Measurements from ENCODE around the gene DSC2. TPM values are rescaled to one million over a fixed set of nuclear protein-coding genes. Genes with fewer than 3 reads are reported as not detected.

The DSC2 gene
- total RNA-seq, 1 experiment from 2014 or later = 2.7 TPM

- no peaks in the 10 kb centered on the region for H3K4me1 ChIP-seq (ENCODE audit: control insufficient read depth, insufficient read depth, low read length)
- H3K36me3 ChIP-seq (ENCODE audit: control insufficient read depth, insufficient read depth, low read length) = no peaks in the 10 kb centered on the region
- ATAC-seq (no peak), DNase-seq (ENCODE audit: low read depth, low spot score) (no peak)
- BruUV-seq (replicated peaks) = no TSS peak
- ChIA-PET POLR2A (no interaction called here), CTCF (no interaction called here)
- H3K27me3 ChIP-seq (ENCODE audit: control insufficient read depth, insufficient read depth, low read length) = no peaks in the 10 kb centered on the region
- H3K27ac ChIP-seq (ENCODE audit: low read length) = no peak overlapping the region
- no peak overlapping the region for H3K4me3 ChIP-seq (ENCODE audit: low read depth in 2 of 2, low read length in 2 of 2)
- H3K9me3 ChIP-seq (ENCODE audit: control insufficient read depth, insufficient read depth, low read depth, low read length) = no peaks in the 10 kb centered on the region
- TF ChIP-seq SIN3A (IDR thresholded peaks at IDR 0.05; ENCODE audit: borderline replicate concordance, insufficient read depth, low read depth, low read length) (no peak), POLR2AphosphoS5 (IDR thresholded peaks at IDR 0.05; ENCODE audit: low read depth, low read length) (no peak), TCF7L2 (IDR thresholded peaks at IDR 0.05; ENCODE audit: low read depth, low read length) (no peak)
- TF ChIP-seq, protein P1, sequence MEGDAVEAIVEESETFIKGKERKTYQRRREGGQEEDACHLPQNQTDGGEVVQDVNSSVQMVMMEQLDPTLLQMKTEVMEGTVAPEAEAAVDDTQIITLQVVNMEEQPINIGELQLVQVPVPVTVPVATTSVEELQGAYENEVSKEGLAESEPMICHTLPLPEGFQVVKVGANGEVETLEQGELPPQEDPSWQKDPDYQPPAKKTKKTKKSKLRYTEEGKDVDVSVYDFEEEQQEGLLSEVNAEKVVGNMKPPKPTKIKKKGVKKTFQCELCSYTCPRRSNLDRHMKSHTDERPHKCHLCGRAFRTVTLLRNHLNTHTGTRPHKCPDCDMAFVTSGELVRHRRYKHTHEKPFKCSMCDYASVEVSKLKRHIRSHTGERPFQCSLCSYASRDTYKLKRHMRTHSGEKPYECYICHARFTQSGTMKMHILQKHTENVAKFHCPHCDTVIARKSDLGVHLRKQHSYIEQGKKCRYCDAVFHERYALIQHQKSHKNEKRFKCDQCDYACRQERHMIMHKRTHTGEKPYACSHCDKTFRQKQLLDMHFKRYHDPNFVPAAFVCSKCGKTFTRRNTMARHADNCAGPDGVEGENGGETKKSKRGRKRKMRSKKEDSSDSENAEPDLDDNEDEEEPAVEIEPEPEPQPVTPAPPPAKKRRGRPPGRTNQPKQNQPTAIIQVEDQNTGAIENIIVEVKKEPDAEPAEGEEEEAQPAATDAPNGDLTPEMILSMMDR (IDR thresholded peaks at IDR 0.05) = no peak
- TF ChIP-seq, protein P2, sequence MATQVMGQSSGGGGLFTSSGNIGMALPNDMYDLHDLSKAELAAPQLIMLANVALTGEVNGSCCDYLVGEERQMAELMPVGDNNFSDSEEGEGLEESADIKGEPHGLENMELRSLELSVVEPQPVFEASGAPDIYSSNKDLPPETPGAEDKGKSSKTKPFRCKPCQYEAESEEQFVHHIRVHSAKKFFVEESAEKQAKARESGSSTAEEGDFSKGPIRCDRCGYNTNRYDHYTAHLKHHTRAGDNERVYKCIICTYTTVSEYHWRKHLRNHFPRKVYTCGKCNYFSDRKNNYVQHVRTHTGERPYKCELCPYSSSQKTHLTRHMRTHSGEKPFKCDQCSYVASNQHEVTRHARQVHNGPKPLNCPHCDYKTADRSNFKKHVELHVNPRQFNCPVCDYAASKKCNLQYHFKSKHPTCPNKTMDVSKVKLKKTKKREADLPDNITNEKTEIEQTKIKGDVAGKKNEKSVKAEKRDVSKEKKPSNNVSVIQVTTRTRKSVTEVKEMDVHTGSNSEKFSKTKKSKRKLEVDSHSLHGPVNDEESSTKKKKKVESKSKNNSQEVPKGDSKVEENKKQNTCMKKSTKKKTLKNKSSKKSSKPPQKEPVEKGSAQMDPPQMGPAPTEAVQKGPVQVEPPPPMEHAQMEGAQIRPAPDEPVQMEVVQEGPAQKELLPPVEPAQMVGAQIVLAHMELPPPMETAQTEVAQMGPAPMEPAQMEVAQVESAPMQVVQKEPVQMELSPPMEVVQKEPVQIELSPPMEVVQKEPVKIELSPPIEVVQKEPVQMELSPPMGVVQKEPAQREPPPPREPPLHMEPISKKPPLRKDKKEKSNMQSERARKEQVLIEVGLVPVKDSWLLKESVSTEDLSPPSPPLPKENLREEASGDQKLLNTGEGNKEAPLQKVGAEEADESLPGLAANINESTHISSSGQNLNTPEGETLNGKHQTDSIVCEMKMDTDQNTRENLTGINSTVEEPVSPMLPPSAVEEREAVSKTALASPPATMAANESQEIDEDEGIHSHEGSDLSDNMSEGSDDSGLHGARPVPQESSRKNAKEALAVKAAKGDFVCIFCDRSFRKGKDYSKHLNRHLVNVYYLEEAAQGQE (IDR thresholded peaks at IDR 0.05; ENCODE audit: insufficient read depth in 1 of 2, low read depth in 2 of 2, low read length in 1 of 2) = no peak
- intact Hi-C loops (cut with micrococcal nuclease; ENCODE audit: unreplicated experiment) (no loop called here), in situ Hi-C loops (cut with HindIII; ENCODE audit: low pct_unique_long_range_greater_than_20kb, low sequenced_read_pairs) (no loop called here)
These were observed 45.2 kb downstream of the DSC2 start for GRCh38 chr18:31057051-31057450.

GRCh38 chr18:31056296-31056695 is 45.9 kb downstream of the DSC2 start:
- in situ Hi-C loops (cut with HindIII; ENCODE audit: low pct_unique_long_range_greater_than_20kb, low sequenced_read_pairs) = no loop called here
- ATAC-seq = no peak

More at GRCh38 chr18:31056296-31056695, 45.9 kb downstream of the DSC2 start:
- intact Hi-C loops (cut with micrococcal nuclease; ENCODE audit: unreplicated experiment) = no loop called here
- CTCF ChIA-PET = no interaction called here
- no peak for TF ChIP-seq SIN3A (IDR thresholded peaks at IDR 0.05; ENCODE audit: borderline replicate concordance, insufficient read depth, low read depth, low read length)
- TF ChIP-seq, protein P1 (IDR thresholded peaks at IDR 0.05) = no peak
- no peak for TF ChIP-seq TCF7L2 (IDR thresholded peaks at IDR 0.05; ENCODE audit: low read depth, low read length)
- no peak for TF ChIP-seq POLR2AphosphoS5 (IDR thresholded peaks at IDR 0.05; ENCODE audit: low read depth, low read length)
- TF ChIP-seq, protein P2 (IDR thresholded peaks at IDR 0.05; ENCODE audit: insufficient read depth in 1 of 2, low read depth in 2 of 2, low read length in 1 of 2) = no peak
- H3K4me3 ChIP-seq (ENCODE audit: low read depth in 2 of 2, low read length in 2 of 2) = no peak overlapping the region
- no peaks in the 10 kb centered on the region for H3K36me3 ChIP-seq (ENCODE audit: control insufficient read depth, insufficient read depth, low read length)
- POLR2A ChIA-PET = no interaction called here
- no peaks in the 10 kb centered on the region for H3K9me3 ChIP-seq (ENCODE audit: control insufficient read depth, insufficient read depth, low read depth, low read length)
- H3K4me1 ChIP-seq (ENCODE audit: control insufficient read depth, insufficient read depth, low read length) = no peaks in the 10 kb centered on the region
- DNase-seq (ENCODE audit: low read depth, low spot score) = no peak
- H3K27me3 ChIP-seq (ENCODE audit: control insufficient read depth, insufficient read depth, low read length) = no peaks in the 10 kb centered on the region
- no peak overlapping the region for H3K27ac ChIP-seq (ENCODE audit: low read length)
- BruUV-seq (replicated peaks) = no TSS peak
